NCI-H187 treated with DMSO at 0.1 percent for 48 hours (cell line): ENCODE results near the gene SLC41A1.
"Not testable (repeated sequence)": the region's sequence is repeated elsewhere in the genome, so short reads cannot be mapped to it uniquely, and the experiment has no call there.

Experiments
- DNase-seq: peaks from one replicate; lab custom pipeline; 2025; lab: John Stamatoyannopoulos, UW

The SLC41A1 gene

GRCh38 chr1:205812878-205813754, at the start of gene SLC41A1:
Gene SLC41A1 (minus strand): TSS chr1:205813198. CDS start chr1:205810441, 2,757 bp downstream.
- peak; percentile 92 for DNase-seq

- no peak for DNase-seq
Measured at GRCh38 chr1:205861540-205861939, 48.5 kb upstream of the SLC41A1 start.

- DNase-seq, result no peak
Measured at GRCh38 chr1:205858141-205858961, 45.4 kb upstream of the SLC41A1 start.

- DNase-seq, result not testable (repeated sequence)
Measured at GRCh38 chr1:205857501-205857900, 44.5 kb upstream of the SLC41A1 start.

- no peak for DNase-seq
Measured at GRCh38 chr1:205856433-205856832, 43.4 kb upstream of the SLC41A1 start.

- DNase-seq, result no peak
Measured at GRCh38 chr1:205852969-205853368, 40.0 kb upstream of the SLC41A1 start.

GRCh38 chr1:205851993-205852392, 39.0 kb upstream of the SLC41A1 start:
- no peak for DNase-seq

- DNase-seq, result no peak
Measured at GRCh38 chr1:205849619-205850355, 36.8 kb upstream of the SLC41A1 start, which contains the start of gene PM20D1. Gene PM20D1 (minus strand): TSS chr1:205850132. CDS start chr1:205850072, 60 bp downstream.

GRCh38 chr1:205843036-205843859, 30.2 kb upstream of the SLC41A1 start:
- DNase-seq, result no peak

- no peak for DNase-seq
Measured at GRCh38 chr1:205842229-205842628, 29.2 kb upstream of the SLC41A1 start.

- no peak for DNase-seq
Measured at GRCh38 chr1:205840146-205840923, 27.3 kb upstream of the SLC41A1 start.

GRCh38 chr1:205837382-205837970, 24.5 kb upstream of the SLC41A1 start:
- no peak for DNase-seq

- no peak for DNase-seq
Measured at GRCh38 chr1:205834751-205835150, 21.8 kb upstream of the SLC41A1 start.

GRCh38 chr1:205832326-205832751, 19.3 kb upstream of the SLC41A1 start:
- DNase-seq, result no peak

GRCh38 chr1:205827623-205828022, 14.6 kb upstream of the SLC41A1 start:
- DNase-seq, result no peak

- DNase-seq, result no peak
Measured at GRCh38 chr1:205826995-205827394, 14.0 kb upstream of the SLC41A1 start.

- no peak for DNase-seq
Measured at GRCh38 chr1:205826016-205826806, 13.2 kb upstream of the SLC41A1 start.

- DNase-seq, result no peak
Measured at GRCh38 chr1:205824180-205824579, 11.2 kb upstream of the SLC41A1 start.

- DNase-seq, result not testable (repeated sequence)
Measured at GRCh38 chr1:205823260-205823659, 10.3 kb upstream of the SLC41A1 start.
